HG03064 (cell line): Measurements from ENCODE around the gene PPP2R5C.
"Not testable (repeated sequence)": the region's sequence is repeated elsewhere in the genome, so short reads cannot be mapped to it uniquely, and the experiment has no call there.

Source experiments
- ATAC-seq: cut with Tn5 transposase; IDR thresholded peaks from one replicate; pipeline ENCODE4 v1.9.1; 2021; ENCODE audit warnings: low read depth; ENCODE audit not compliant: unreplicated experiment

Gene PPP2R5C

GRCh38 chr14:101743701-101744100 lies 17.8 kb upstream of the PPP2R5C start:
- ATAC-seq, result no peak

DNA sequence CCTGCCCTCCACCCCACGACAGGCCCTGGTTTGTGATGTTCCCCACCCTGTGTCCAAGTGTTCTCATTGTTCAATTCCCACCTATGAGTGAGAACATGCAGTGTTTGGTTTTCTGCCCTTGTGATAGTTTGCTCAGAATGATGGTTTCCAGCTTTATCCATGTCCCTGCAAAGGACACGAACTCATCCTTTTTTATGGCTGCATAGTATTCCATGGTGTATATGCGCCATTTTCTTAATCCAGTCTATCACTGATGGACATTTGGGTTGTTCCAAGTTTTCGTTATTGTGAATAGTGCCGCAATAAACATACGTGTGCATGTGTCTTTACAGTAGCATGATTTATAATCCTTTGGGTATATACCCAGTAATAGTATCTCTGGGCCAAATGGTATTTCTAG lies 17.1 kb upstream of the PPP2R5C start:
- not testable (repeated sequence) for ATAC-seq

DNA sequence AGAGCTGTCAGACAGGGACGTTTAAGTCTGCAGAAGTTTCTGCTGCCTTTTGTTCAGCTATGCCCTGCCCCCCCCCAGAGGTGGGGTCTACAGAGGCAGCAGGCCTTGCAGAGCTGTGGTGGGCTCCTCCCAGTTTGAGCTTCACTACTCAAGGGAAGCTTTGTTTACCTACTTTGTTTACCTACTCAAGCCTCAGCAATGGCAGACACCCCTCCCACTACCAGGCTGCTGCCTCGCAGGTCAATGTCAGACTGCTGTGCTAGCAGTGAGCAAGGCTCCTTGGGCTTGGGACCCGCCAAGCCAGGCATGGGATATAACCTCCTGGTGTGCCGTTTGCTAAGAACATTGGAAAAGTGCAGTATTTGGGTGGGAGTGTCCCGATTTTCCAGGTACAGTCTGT lies 11.8 kb upstream of the PPP2R5C start:
- not testable (repeated sequence) for ATAC-seq

GRCh38 chr14:101754893-101755292 lies 6.6 kb upstream of the PPP2R5C start:
- ATAC-seq, result no peak

DNA sequence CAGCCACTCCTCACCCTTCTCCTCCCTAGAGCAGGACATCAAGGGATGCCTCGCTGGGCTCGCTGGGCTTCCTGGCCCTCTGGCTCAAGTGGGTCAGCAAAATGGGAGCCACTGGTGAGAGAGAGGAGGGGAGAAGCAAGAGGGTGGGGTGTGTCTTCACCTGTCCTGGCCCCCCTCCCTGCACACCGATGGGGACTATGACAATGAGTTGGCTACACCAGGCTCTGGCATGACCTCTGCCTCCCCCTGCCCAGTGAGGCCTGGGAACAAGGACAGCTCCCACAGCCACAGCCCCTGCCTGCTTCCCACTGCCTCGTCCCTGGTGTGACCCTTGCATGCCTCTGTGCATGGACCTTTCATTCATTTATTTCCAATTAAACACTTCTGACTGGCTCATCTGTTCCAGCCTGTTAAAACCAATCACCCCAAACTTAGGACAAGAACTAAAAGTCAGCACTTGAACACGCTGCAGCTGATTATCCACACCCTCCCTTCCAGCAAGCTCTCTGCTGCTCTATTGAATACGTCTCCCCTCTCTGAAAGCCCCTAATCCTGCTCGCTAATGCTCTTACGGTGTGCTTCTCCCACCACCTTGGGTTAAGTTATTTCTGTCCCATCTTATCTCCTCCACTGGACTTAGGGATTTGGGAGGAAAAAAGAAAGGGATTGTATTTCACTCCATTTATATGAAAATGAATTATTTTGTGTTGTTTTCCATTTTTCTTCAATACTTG lies 5.8 kb upstream of the PPP2R5C start:
- ATAC-seq, result no peak

DNA sequence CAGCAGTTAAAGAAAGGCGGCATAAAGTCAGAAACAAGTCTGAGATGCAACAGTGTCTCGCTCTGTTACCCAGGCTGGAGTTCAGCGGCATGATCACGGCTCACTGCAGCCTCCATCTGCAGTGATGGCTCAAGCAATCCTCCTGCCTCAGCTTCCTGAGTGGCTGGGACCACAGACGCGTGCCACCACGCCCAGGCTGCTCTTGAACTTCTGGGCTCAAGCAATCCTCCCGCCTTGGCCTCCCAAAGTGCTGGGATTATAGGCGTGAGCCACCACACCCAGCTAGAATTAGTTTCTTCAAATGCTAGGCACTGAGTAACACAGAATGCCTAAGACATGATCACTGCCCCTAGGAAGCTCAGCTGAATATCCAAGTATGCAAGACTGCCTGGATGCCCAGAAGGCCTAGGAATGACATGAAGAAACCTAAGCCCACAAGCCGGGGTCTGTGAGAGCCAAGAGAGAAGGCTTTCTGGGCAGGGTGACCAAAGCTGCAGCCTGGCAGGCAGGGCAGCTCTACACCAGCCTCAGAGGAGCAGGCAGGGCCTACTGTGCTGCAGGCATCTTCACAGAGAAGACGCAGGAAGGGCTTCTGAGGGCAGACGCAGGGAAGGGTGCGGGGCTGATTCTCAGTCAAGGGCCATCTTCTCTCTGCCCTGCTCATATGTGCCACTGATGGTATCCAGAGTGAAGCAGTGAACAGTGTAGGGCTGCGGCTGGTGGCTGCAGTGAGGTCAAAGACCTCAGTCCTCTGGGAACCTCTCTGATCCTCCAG lies 4.3 kb upstream of the PPP2R5C start:
- ATAC-seq, result no peak

DNA sequence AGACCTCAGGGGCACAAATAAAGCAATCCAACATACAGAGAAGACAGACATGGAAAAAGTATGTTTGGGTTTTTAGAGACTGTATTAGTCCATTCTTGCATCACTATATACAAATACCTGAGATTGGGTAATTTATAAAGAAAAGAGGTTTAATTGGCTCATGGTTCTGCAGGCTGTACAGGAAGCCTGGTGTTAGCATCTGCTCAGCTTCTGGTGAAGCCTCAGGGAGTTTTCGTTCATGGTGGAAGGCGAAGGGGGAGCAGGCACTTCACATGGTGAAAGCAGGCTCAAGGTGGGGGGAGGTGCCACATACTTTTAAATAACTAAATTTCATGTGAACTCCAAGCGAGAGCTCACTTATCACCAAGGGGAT lies 3.7 kb upstream of the PPP2R5C start:
- ATAC-seq, result no peak

DNA sequence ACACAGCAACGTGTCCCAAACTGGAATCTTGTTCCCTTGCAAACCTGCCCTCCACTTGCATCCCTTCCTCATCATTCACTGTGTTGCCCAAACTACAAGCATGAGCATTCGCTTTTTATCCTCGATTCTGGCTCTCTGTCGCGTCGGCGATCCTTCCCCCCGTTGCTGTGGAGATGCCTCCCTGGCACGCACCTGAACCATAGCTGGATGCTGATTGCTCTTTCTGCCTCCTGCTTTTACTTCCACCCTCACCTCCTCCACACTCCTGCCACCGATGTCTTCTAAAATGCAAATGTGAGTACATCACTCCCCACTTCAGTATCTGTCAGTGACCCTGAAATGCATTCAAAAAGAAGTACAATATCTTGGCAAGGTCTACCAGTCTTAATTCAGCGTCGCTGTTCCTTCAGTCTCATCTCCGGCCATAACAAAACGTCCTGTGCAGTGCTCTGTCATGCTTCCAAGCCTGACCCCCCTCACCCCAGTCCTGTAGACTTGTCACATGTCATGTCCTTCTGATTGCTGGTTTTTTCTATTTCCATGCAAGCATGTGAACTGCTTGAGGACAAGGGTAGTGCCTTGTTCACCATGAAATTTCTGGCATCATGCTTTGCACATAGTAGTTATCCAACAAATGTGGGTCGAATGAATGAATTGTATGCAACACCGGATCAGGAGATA lies 2.5 kb upstream of the PPP2R5C start:
- ATAC-seq, result no peak

GRCh38 chr14:101760138-101761011 lies 1.1 kb upstream of the PPP2R5C start:
- peak; percentile 48 for ATAC-seq

DNA sequence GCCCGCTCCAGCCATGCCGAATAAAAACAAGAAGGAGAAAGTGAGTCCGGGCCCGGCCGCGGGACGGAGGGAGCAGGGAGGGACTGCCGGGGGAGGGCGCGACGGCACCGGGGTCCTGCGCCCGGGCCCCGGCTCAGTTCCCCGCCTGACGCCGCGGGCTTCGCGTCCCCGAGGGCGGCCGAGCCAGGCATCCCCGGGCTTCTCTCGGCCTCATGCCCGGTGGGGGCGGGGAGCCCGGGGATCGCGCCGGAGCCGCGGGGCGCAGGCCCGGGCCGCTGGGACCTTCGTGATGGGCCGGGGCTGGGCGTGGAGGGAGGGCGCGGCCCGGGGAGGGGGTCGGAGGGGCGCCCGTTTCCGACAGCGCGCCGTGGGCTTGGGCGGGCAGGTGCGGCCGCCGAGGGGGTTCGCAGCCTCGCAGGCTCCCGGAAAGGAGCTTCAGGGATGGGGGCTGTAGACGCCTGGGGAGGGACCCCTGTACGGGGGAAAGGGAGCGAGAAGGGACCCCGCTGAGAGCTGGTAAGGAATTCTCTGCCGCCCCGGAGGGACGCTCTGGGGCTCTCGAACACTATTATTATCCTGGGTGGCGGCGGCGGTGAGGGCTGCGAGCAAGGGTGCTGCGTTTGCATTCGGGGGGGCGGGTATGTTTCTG lies 496 bp downstream of the PPP2R5C start:
- peak; percentile 23 for ATAC-seq

- no peak for ATAC-seq
Observed at GRCh38 chr14:101762530-101763101, 1.1 kb downstream of the PPP2R5C start.

- ATAC-seq, result no peak
Observed at GRCh38 chr14:101763941-101764709, 2.6 kb downstream of the PPP2R5C start.

- ATAC-seq, result no peak
Observed at GRCh38 chr14:101767618-101768362, 6.3 kb downstream of the PPP2R5C start.

- no peak for ATAC-seq
Observed at GRCh38 chr14:101770183-101770582, 8.7 kb downstream of the PPP2R5C start.

DNA sequence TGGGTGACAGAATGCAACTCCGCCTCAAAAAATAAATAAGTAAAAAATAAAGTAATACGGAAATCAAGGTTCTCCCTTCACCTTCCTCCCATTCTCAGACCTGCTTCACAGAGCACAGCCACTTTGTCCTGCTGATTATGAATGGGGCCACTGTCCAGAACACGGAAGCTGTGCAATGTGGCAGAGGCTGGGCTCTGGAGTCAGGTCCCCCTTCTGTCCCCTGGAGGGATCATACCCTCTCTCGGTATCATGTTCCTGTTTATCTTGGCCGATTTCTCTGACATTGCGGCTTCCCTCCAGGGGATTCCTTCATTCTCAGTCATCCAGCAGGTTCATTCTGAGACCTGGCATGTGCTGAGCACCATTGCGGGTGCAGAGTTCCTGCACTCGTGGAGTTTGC lies 11.3 kb downstream of the PPP2R5C start:
- ATAC-seq, result no peak

GRCh38 chr14:101773378-101773777 lies 11.9 kb downstream of the PPP2R5C start:
- ATAC-seq, result no peak

GRCh38 chr14:101774006-101774795 lies 12.7 kb downstream of the PPP2R5C start:
- ATAC-seq, result no peak

DNA sequence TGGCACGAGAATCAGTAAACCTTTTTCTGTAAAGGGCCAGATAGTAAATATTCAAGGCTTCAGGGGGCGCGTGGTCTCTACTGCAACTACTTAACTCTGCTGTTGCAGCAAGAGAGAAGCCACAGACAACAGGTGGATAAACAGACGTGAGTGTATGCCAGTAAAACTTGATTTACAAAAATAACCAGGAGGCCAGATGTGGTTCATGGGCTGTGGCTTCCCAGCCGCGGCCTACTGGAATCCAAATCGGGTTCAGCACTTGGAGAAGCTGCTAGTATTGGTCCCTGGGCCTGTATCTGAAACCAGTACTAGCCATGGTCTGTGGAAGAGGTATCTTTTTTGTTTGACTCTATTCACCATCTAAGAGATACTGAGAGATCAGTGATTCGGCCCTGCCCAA lies 13.3 kb downstream of the PPP2R5C start:
- no peak for ATAC-seq
